ENCODE measurements around the gene CTAGE4. TPM values are rescaled to one million over a fixed set of nuclear protein-coding genes. Genes with fewer than 3 reads are reported as not detected.
A peak's percentile ranks its signal among the peaks of the same experiment; 100 is the strongest.
"Not testable (repeated sequence)": the region's sequence is repeated elsewhere in the genome, so short reads cannot be mapped to it uniquely, and the experiment has no call there.

CTAGE4 gene
- total RNA-seq = 1 to 10 TPM; 1.1 to 4.2 TPM

GRCh38 chr7:144183166-144183565, at the start of gene CTAGE4:
CTAGE4 (plus strand) TSS chr7:144183466; CDS start chr7:144183504, 38 bp downstream.
- H3K36me3 Mint-ChIP-seq (ENCODE audit: low read depth); H3K27me3 Mint-ChIP-seq; H3K9me3 Mint-ChIP-seq; ATAC-seq (replicated peaks); H3K27ac Mint-ChIP-seq; H3K4me1 Mint-ChIP-seq; H3K4me3 Mint-ChIP-seq: not testable (repeated sequence)

GRCh38 chr7:144134116-144134515, 49.1 kb upstream of the CTAGE4 start:
- Mint-ChIP-seq H3K27me3 (no peaks in the 10 kb centered on the region), H3K36me3 (ENCODE audit: low read depth) (no peaks in the 10 kb centered on the region), H3K4me1 (no peaks in the 10 kb centered on the region), H3K9me3 (no peaks in the 10 kb centered on the region), H3K27ac (no peak overlapping the region), H3K4me3 (no peak overlapping the region)
- no peak for ATAC-seq (replicated peaks)

GRCh38 chr7:144137501-144137900, 45.8 kb upstream of the CTAGE4 start:
- Mint-ChIP-seq H3K9me3 (no peaks in the 10 kb centered on the region), H3K4me1 (no peaks in the 10 kb centered on the region), H3K36me3 (ENCODE audit: low read depth) (no peaks in the 10 kb centered on the region), H3K27ac (no peak overlapping the region), H3K27me3 (peaks cover 3% of the 10 kb centered on the region), H3K4me3 (no peak overlapping the region)
- no peak for ATAC-seq (replicated peaks)

- Mint-ChIP-seq H3K9me3 (no peaks in the 10 kb centered on the region), H3K4me3 (no peak overlapping the region), H3K4me1 (no peaks in the 10 kb centered on the region), H3K27me3 (peaks cover 9% of the 10 kb centered on the region), H3K27ac (no peak overlapping the region), H3K36me3 (ENCODE audit: low read depth) (no peaks in the 10 kb centered on the region)
- ATAC-seq (replicated peaks) = no peak
These were observed 41.1 kb upstream of the CTAGE4 start for GRCh38 chr7:144142187-144142586.

- H3K27ac Mint-ChIP-seq = no peak overlapping the region
- H3K4me3 Mint-ChIP-seq = no peak overlapping the region
- H3K36me3 Mint-ChIP-seq (ENCODE audit: low read depth) = no peaks in the 10 kb centered on the region
- H3K9me3 Mint-ChIP-seq = peaks cover 13% of the 10 kb centered on the region
- peaks cover 7% of the 10 kb centered on the region for H3K27me3 Mint-ChIP-seq
- H3K4me1 Mint-ChIP-seq = no peaks in the 10 kb centered on the region
- ATAC-seq (replicated peaks) = no peak
These were observed 38.8 kb upstream of the CTAGE4 start for GRCh38 chr7:144144426-144144825.

GRCh38 chr7:144148224-144148827, 34.9 kb upstream of the CTAGE4 start:
- Mint-ChIP-seq H3K27ac (no peak overlapping the region), H3K9me3 (peaks cover 13% of the 10 kb centered on the region), H3K27me3 (peaks cover 11% of the 10 kb centered on the region), H3K4me3 (no peak overlapping the region), H3K4me1 (no peaks in the 10 kb centered on the region), H3K36me3 (ENCODE audit: low read depth) (no peaks in the 10 kb centered on the region)
- ATAC-seq (replicated peaks) = no peak

GRCh38 chr7:144158861-144159260, 24.4 kb upstream of the CTAGE4 start:
- H3K27me3 Mint-ChIP-seq = peaks cover 21% of the 10 kb centered on the region

GRCh38 chr7:144164784-144165183, 18.5 kb upstream of the CTAGE4 start:
- no peak for ATAC-seq (replicated peaks)
- H3K27me3 Mint-ChIP-seq = peaks cover 11% of the 10 kb centered on the region
- no peaks in the 10 kb centered on the region for H3K4me1 Mint-ChIP-seq
- H3K9me3 Mint-ChIP-seq = no peaks in the 10 kb centered on the region
- H3K36me3 Mint-ChIP-seq (ENCODE audit: low read depth) = no peaks in the 10 kb centered on the region
- no peak overlapping the region for H3K27ac Mint-ChIP-seq
- H3K4me3 Mint-ChIP-seq = no peak overlapping the region

More at GRCh38 chr7:144158861-144159260, 24.4 kb upstream of the CTAGE4 start:
- H3K36me3 Mint-ChIP-seq (ENCODE audit: low read depth) = no peaks in the 10 kb centered on the region
- no peak overlapping the region for H3K4me3 Mint-ChIP-seq
- H3K4me1 Mint-ChIP-seq = no peaks in the 10 kb centered on the region
- no peak for ATAC-seq (replicated peaks)
- no peak overlapping the region for H3K27ac Mint-ChIP-seq
- H3K9me3 Mint-ChIP-seq = no peaks in the 10 kb centered on the region

GRCh38 chr7:144171594-144172350, 11.5 kb upstream of the CTAGE4 start:
- H3K36me3 Mint-ChIP-seq (ENCODE audit: low read depth); H3K4me1 Mint-ChIP-seq; ATAC-seq (replicated peaks); H3K27me3 Mint-ChIP-seq; H3K9me3 Mint-ChIP-seq; H3K27ac Mint-ChIP-seq; H3K4me3 Mint-ChIP-seq: not testable (repeated sequence)

- Mint-ChIP-seq H3K27ac (no peak overlapping the region), H3K4me3 (no peak overlapping the region), H3K36me3 (ENCODE audit: low read depth) (no peaks in the 10 kb centered on the region), H3K4me1 (no peaks in the 10 kb centered on the region), H3K27me3 (peaks cover 16% of the 10 kb centered on the region), H3K9me3 (peaks cover 6% of the 10 kb centered on the region)
- no peak for ATAC-seq (replicated peaks)
These were observed 8.7 kb upstream of the CTAGE4 start for GRCh38 chr7:144174613-144175012.

- not testable (repeated sequence) for H3K9me3 Mint-ChIP-seq; H3K36me3 Mint-ChIP-seq (ENCODE audit: low read depth); H3K4me3 Mint-ChIP-seq; H3K27ac Mint-ChIP-seq; H3K4me1 Mint-ChIP-seq
- peak; percentile 78 for ATAC-seq (replicated peaks)
- H3K27me3 Mint-ChIP-seq = peaks cover 16% of the 10 kb centered on the region
These were observed 4.7 kb upstream of the CTAGE4 start for GRCh38 chr7:144178380-144179164.

- not testable (repeated sequence) for H3K4me1 Mint-ChIP-seq; H3K4me3 Mint-ChIP-seq; H3K9me3 Mint-ChIP-seq; ATAC-seq (replicated peaks); H3K27ac Mint-ChIP-seq; H3K36me3 Mint-ChIP-seq (ENCODE audit: low read depth)
- H3K27me3 Mint-ChIP-seq = peaks cover 16% of the 10 kb centered on the region
These were observed 4.1 kb upstream of the CTAGE4 start for GRCh38 chr7:144179165-144179479.

GRCh38 chr7:144187848-144188247, 4.6 kb downstream of the CTAGE4 start:
- H3K27ac Mint-ChIP-seq; H3K4me1 Mint-ChIP-seq; H3K4me3 Mint-ChIP-seq; H3K9me3 Mint-ChIP-seq; H3K36me3 Mint-ChIP-seq (ENCODE audit: low read depth); ATAC-seq (replicated peaks); H3K27me3 Mint-ChIP-seq: not testable (repeated sequence)

- H3K4me3 Mint-ChIP-seq; H3K27me3 Mint-ChIP-seq; H3K9me3 Mint-ChIP-seq; H3K4me1 Mint-ChIP-seq; H3K36me3 Mint-ChIP-seq (ENCODE audit: low read depth); H3K27ac Mint-ChIP-seq: not testable (repeated sequence)
- ATAC-seq (replicated peaks) = peak; percentile 61
These were observed 5.4 kb downstream of the CTAGE4 start for GRCh38 chr7:144188578-144189171.

GRCh38 chr7:144193782-144194181, 10.5 kb downstream of the CTAGE4 start:
- not testable (repeated sequence) for H3K9me3 Mint-ChIP-seq; H3K4me1 Mint-ChIP-seq; H3K27ac Mint-ChIP-seq; H3K36me3 Mint-ChIP-seq (ENCODE audit: low read depth); H3K4me3 Mint-ChIP-seq; H3K27me3 Mint-ChIP-seq
- peak; percentile 2 for ATAC-seq (replicated peaks)
